T-helper 1 cell (primary cell): ENCODE results near the gene DGKD.
A peak's percentile ranks its signal among the peaks of the same experiment; 100 is the strongest.

Experiments
- DNase-seq, 5 donors: peaks; one replicate each; pipeline ENCODE4 v3.0.0-alpha.2; 2012 to 2020

The DGKD gene

GRCh38 chr2:233414273-233414654 is 60.0 kb downstream of the DGKD start:
- DNase-seq: no peak

- peak in 1 of 5 donors; percentile 80 for DNase-seq
Measured at GRCh38 chr2:233414777-233415570, 60.7 kb downstream of the DGKD start.

- no peak for DNase-seq
Measured at GRCh38 chr2:233416199-233416598, 61.9 kb downstream of the DGKD start.

GRCh38 chr2:233416706-233417105 is 62.4 kb downstream of the DGKD start:
- DNase-seq: no peak

GRCh38 chr2:233417282-233417681 is 63.0 kb downstream of the DGKD start:
- DNase-seq: no peak

- DNase-seq: peak in 1 of 5 donors; percentile 13
Measured at GRCh38 chr2:233418052-233418760, 63.9 kb downstream of the DGKD start.

- DNase-seq: peak in 2 of 5 donors; percentile 37 to 71
Measured at GRCh38 chr2:233418761-233419546, 64.7 kb downstream of the DGKD start.

GRCh38 chr2:233419602-233420391 is 65.5 kb downstream of the DGKD start:
- DNase-seq: peak in 3 of 5 donors; percentile 26 to 66 (median 37)

GRCh38 chr2:233421091-233421816 is 67.0 kb downstream of the DGKD start:
- DNase-seq: no peak

GRCh38 chr2:233422050-233422639 is 67.9 kb downstream of the DGKD start:
- peak in 4 of 5 donors; percentile 47 to 92 (median 56) for DNase-seq

GRCh38 chr2:233422649-233423551 is 68.6 kb downstream of the DGKD start:
- no peak for DNase-seq

- DNase-seq: no peak
Measured at GRCh38 chr2:233423552-233423860, 69.2 kb downstream of the DGKD start.

- DNase-seq: no peak
Measured at GRCh38 chr2:233424154-233424951, 70.1 kb downstream of the DGKD start.

GRCh38 chr2:233426619-233427342 is 72.5 kb downstream of the DGKD start:
- DNase-seq: peak in 1 of 5 donors; percentile 51

- no peak for DNase-seq
Measured at GRCh38 chr2:233428008-233428407, 73.7 kb downstream of the DGKD start.

- no peak for DNase-seq
Measured at GRCh38 chr2:233428438-233428837, 74.1 kb downstream of the DGKD start.

GRCh38 chr2:233429175-233429897 is 75.0 kb downstream of the DGKD start:
- no peak for DNase-seq

- no peak for DNase-seq
Measured at GRCh38 chr2:233430081-233430480, 75.8 kb downstream of the DGKD start.
